H9 (cell line): ENCODE measurements around the gene TTC29. TPM values are rescaled to one million over a fixed set of nuclear protein-coding genes. Genes with fewer than 3 reads are reported as not detected.

ENCODE experiments used
- DNase-seq: peaks from one replicate; pipeline ENCODE4 v3.0.0-alpha.2; 2017
- H2AFZ ChIP-seq: one replicate; pipeline ENCODE4 v1.6.1; 2013; ENCODE audit warnings: mild to moderate bottlenecking, low read length, control low read depth, moderate library complexity
- H2AK5ac ChIP-seq: 2 replicates; pipeline ENCODE4 v1.6.1; 2013; ENCODE audit warnings: low read length, control low read depth, mixed read lengths; ENCODE audit not compliant: insufficient read length
- H2BK120ac ChIP-seq: one replicate; pipeline ENCODE4 v1.6.1; 2013; ENCODE audit warnings: low read depth, mild to moderate bottlenecking, low read length, control low read depth, inconsistent platforms; ENCODE audit not compliant: poor library complexity, severe bottlenecking
- H2BK12ac ChIP-seq: 2 replicates; pipeline ENCODE4 v1.6.1; 2013; ENCODE audit warnings: low read length, control low read depth, mixed read lengths, low read depth; ENCODE audit not compliant: insufficient read length
- H2BK15ac ChIP-seq: 2 replicates; pipeline ENCODE4 v1.6.1; 2013; ENCODE audit warnings: low read depth, low read length, control low read depth
- H2BK20ac ChIP-seq: one replicate; pipeline ENCODE4 v1.6.1; 2013; ENCODE audit warnings: low read depth, mild to moderate bottlenecking, low read length, control low read depth, inconsistent platforms; ENCODE audit not compliant: poor library complexity, severe bottlenecking
- H2BK5ac ChIP-seq: 2 replicates; pipeline ENCODE4 v1.6.1; 2013; ENCODE audit warnings: low read length, control low read depth, mixed read lengths; ENCODE audit not compliant: insufficient read length
- H3K14ac ChIP-seq: 2 replicates; pipeline ENCODE4 v1.6.1; 2013; ENCODE audit warnings: low read length, control low read depth; ENCODE audit not compliant: insufficient read depth
- H3K18ac ChIP-seq: 2 replicates; pipeline ENCODE4 v1.6.1; 2013; ENCODE audit warnings: low read depth, mild to moderate bottlenecking, mixed read lengths, low read length, control low read depth; ENCODE audit not compliant: insufficient read length
- H3K23ac ChIP-seq: 2 replicates; pipeline ENCODE4 v1.6.1; 2013; ENCODE audit warnings: low read length, control low read depth, mixed read lengths, low read depth; ENCODE audit not compliant: insufficient read length
- H3K23me2 ChIP-seq: 2 replicates; pipeline ENCODE4 v1.6.1; 2013; ENCODE audit warnings: low read depth, mild to moderate bottlenecking, mixed read lengths, low read length, control low read depth; ENCODE audit not compliant: insufficient read length, poor library complexity, severe bottlenecking
- H3K27ac ChIP-seq: 2 replicates; pipeline ENCODE4 v1.5.1; 2013; ENCODE audit warnings: low read length, control low read depth, mixed read lengths, low read depth; ENCODE audit not compliant: insufficient read length
- H3K27me3 ChIP-seq: 2 replicates; pipeline ENCODE4 v1.6.1; 2013; ENCODE audit warnings: low read length, control low read depth, inconsistent platforms; ENCODE audit not compliant: insufficient read depth
- H3K4ac ChIP-seq: 2 replicates; pipeline ENCODE4 v1.6.1; 2013; ENCODE audit warnings: low read depth, mild to moderate bottlenecking, control low read depth, inconsistent platforms, low read length, moderate library complexity
- H3K4me1 ChIP-seq: 2 replicates; pipeline ENCODE4 v1.6.1; 2013; ENCODE audit warnings: low read length, control low read depth, inconsistent platforms; ENCODE audit not compliant: insufficient read depth
- H3K4me2 ChIP-seq: 2 replicates; pipeline ENCODE4 v1.6.1; 2013; ENCODE audit warnings: low read length, control low read depth, mixed read lengths; ENCODE audit not compliant: insufficient read length, insufficient read depth
- H3K56ac ChIP-seq: 2 replicates; pipeline ENCODE4 v1.6.1; 2013; ENCODE audit warnings: low read depth, mild to moderate bottlenecking, mixed read lengths, low read length, control low read depth; ENCODE audit not compliant: insufficient read length
- H3K79me1 ChIP-seq: 2 replicates; pipeline ENCODE4 v1.6.1; 2013; ENCODE audit warnings: low read depth, mild to moderate bottlenecking, moderate library complexity, low read length, control low read depth, inconsistent platforms; ENCODE audit not compliant: insufficient read depth, poor library complexity, severe bottlenecking
- H3K79me2 ChIP-seq: 2 replicates; pipeline ENCODE4 v1.6.1; 2013; ENCODE audit warnings: low read length, control low read depth, inconsistent platforms; ENCODE audit not compliant: insufficient read depth
- H3K9ac ChIP-seq: 2 replicates; pipeline ENCODE4 v1.6.1; 2013; ENCODE audit warnings: low read length, control low read depth, mixed read lengths; ENCODE audit not compliant: insufficient read length; ENCODE audit errors: extremely low read depth
- H3K9me3 ChIP-seq: one replicate; pipeline ENCODE4 v1.6.1; 2013; ENCODE audit warnings: low read depth, low read length, inconsistent platforms; ENCODE audit not compliant: control insufficient read depth
- H3T11ph ChIP-seq: one replicate; pipeline ENCODE4 v1.6.1; 2013; ENCODE audit warnings: mild to moderate bottlenecking, low read length, control low read depth, inconsistent platforms
- H4K20me1 ChIP-seq: one replicate; pipeline ENCODE4 v1.6.1; 2013; ENCODE audit not compliant: control insufficient read depth, insufficient read length, insufficient read depth
- H4K5ac ChIP-seq: 2 replicates; pipeline ENCODE4 v1.6.1; 2013; ENCODE audit warnings: low read depth, mild to moderate bottlenecking, mixed read lengths, low read length, control low read depth; ENCODE audit not compliant: insufficient read length
- H4K8ac ChIP-seq: replicated peaks from 2 replicates; pipeline ENCODE4 v1.6.1; 2013; ENCODE audit warnings: low read length, control low read depth, mixed read lengths, low read depth; ENCODE audit not compliant: insufficient read length
- H4K91ac ChIP-seq: 2 replicates; pipeline ENCODE4 v1.6.1; 2013; ENCODE audit warnings: low read depth, mild to moderate bottlenecking, moderate library complexity, mixed read lengths, low read length, control low read depth; ENCODE audit not compliant: insufficient read length
- H3K27ac Mint-ChIP-seq, 3 experiments: 2 replicates in 2 of 3; 3 replicates in 1 of 3; pipeline ENCODE4 v1.8.0; 2020 to 2021; ENCODE audit warnings: mixed read lengths in 3 of 3, mild to moderate bottlenecking in 1 of 3, moderate library complexity in 1 of 3
- H3K27me3 Mint-ChIP-seq: 2 replicates; pipeline ENCODE4 v1.8.0; 2021; ENCODE audit warnings: low read depth, mild to moderate bottlenecking, moderate library complexity, mixed read lengths
- H3K36me3 Mint-ChIP-seq, 3 experiments: 2 replicates in 2 of 3; 3 replicates in 1 of 3; pipeline ENCODE4 v1.8.0; 2020 to 2021; ENCODE audit warnings: low read depth in 3 of 3, mixed read lengths in 3 of 3; ENCODE audit not compliant: insufficient read depth in 1 of 3
- H3K4me1 Mint-ChIP-seq, 2 experiments: 2 replicates each; pipeline ENCODE4 v1.8.0; 2020; ENCODE audit warnings: mixed read lengths in 2 of 2
- H3K4me3 Mint-ChIP-seq, 2 experiments: 2 replicates in 1 of 2; 3 replicates in 1 of 2; pipeline ENCODE4 v1.8.0; 2020 to 2021; ENCODE audit warnings: mild to moderate bottlenecking in 2 of 2, mixed read lengths in 2 of 2, moderate library complexity in 1 of 2
- H3K9me3 Mint-ChIP-seq, 2 experiments: 2 replicates in 1 of 2; 3 replicates in 1 of 2; pipeline ENCODE4 v1.8.0; 2020; ENCODE audit warnings: mild to moderate bottlenecking in 2 of 2, mixed read lengths in 2 of 2, moderate library complexity in 1 of 2
- WGBS: extraction: QIAGEN DNeasy Blood & Tissue Kit; methylation state at CpG from one replicate; pipeline ENCODE4 v1.1.7; 2013; ENCODE audit warnings: missing lambda C conversion rate, low lambda C conversion rate, mixed read lengths; ENCODE audit not compliant: insufficient read length; ENCODE audit errors: extremely low coverage; 5-methylcytosine and 5-hydroxymethylcytosine counted together
- total RNA-seq: library from RNA; stranded (reverse); gene quantifications from 2 replicates; pipeline ENCODE4 v1.2.1, GENCODE V29; 2021
- TF ChIP-seq, protein P1 (sequence below): fragments of 200-600 bp; sonication (generic); conservative IDR thresholded peaks from 3 replicates; pipeline ENCODE4 v1.8.0; 2021; ENCODE audit warnings: antibody characterized with exemption, mild to moderate bottlenecking

Gene TTC29
- total RNA-seq, 1 experiment from 2014 or later = not detected

- Histone ChIP-seq H3T11ph (no peak overlapping the region), H2AK5ac (no peak overlapping the region), H3K14ac (no peak overlapping the region), H2AFZ (no peak overlapping the region), H2BK20ac (no peak overlapping the region), H4K91ac (no peak overlapping the region), H4K8ac (no peak overlapping the region), H4K5ac (no peak overlapping the region), H4K20me1 (no peaks in the 10 kb centered on the region), H3K4ac (no peak overlapping the region), H3K4me2 (no peak overlapping the region), H3K79me1 (no peaks in the 10 kb centered on the region), H2BK120ac (no peak overlapping the region), H2BK5ac (no peak overlapping the region), H2BK15ac (no peak overlapping the region), H2BK12ac (no peak overlapping the region), H3K27me3 (no peaks in the 10 kb centered on the region), H3K4me1 (no peaks in the 10 kb centered on the region), H3K23ac (no peak overlapping the region), H3K23me2 (no peaks in the 10 kb centered on the region), H3K18ac (no peak overlapping the region), H3K56ac (no peak overlapping the region), H3K27ac (no peak overlapping the region), H3K9me3 (no peaks in the 10 kb centered on the region), H3K79me2 (no peaks in the 10 kb centered on the region), H3K9ac (no peak overlapping the region)
- no peak overlapping the region; a peak in 1 of 7 replicates for H3K27ac Mint-ChIP-seq
- no peaks in the 10 kb centered on the region for H3K27me3 Mint-ChIP-seq
- no peaks in the 10 kb centered on the region for H3K36me3 Mint-ChIP-seq
- DNase-seq = no peak
- H3K9me3 Mint-ChIP-seq = no peaks in the 10 kb centered on the region
- peaks cover 0 to under 1% of the 10 kb centered on the region in 2 experiments; a peak in 1 of 4 replicates for H3K4me1 Mint-ChIP-seq
- TF ChIP-seq, protein P1, sequence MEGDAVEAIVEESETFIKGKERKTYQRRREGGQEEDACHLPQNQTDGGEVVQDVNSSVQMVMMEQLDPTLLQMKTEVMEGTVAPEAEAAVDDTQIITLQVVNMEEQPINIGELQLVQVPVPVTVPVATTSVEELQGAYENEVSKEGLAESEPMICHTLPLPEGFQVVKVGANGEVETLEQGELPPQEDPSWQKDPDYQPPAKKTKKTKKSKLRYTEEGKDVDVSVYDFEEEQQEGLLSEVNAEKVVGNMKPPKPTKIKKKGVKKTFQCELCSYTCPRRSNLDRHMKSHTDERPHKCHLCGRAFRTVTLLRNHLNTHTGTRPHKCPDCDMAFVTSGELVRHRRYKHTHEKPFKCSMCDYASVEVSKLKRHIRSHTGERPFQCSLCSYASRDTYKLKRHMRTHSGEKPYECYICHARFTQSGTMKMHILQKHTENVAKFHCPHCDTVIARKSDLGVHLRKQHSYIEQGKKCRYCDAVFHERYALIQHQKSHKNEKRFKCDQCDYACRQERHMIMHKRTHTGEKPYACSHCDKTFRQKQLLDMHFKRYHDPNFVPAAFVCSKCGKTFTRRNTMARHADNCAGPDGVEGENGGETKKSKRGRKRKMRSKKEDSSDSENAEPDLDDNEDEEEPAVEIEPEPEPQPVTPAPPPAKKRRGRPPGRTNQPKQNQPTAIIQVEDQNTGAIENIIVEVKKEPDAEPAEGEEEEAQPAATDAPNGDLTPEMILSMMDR = no peak
- no peak overlapping the region for H3K4me3 Mint-ChIP-seq
- WGBS = no CpG with 5 or more reads among the region's 4 CpGs
Observed at GRCh38 chr4:146981651-146982050, 36.0 kb upstream of the TTC29 start.
